HCT116 (cell line): ENCODE results near the gene ARHGAP42.

Experiments
- POLR2AphosphoS5 ChIP-seq: IDR thresholded peaks from 2 replicates; pipeline ENCODE4 v1.6.1; 2011; ENCODE audit warnings: mild to moderate bottlenecking, low read depth, low read length, moderate library complexity
- REST ChIP-seq: IDR thresholded peaks from 2 replicates; pipeline ENCODE4 v1.6.1; 2012; ENCODE audit warnings: low read depth
- ZBTB33 ChIP-seq: IDR thresholded peaks from 2 replicates; pipeline ENCODE4 v1.6.1; 2011; ENCODE audit warnings: mild to moderate bottlenecking, low read length, moderate library complexity; ENCODE audit not compliant: insufficient replicate concordance; ENCODE audit errors: extremely low read depth

- TF ChIP-seq ZBTB33 (no peak), POLR2AphosphoS5 (no peak), REST (no peak)
These were observed 312.7 kb downstream of the ARHGAP42 start for GRCh38 chr11:100999756-101000155.
